Measurements from ENCODE around the gene XRCC1. TPM values are rescaled to one million over a fixed set of nuclear protein-coding genes. Genes with fewer than 3 reads are reported as not detected.
A peak's percentile ranks its signal among the peaks of the same experiment; 100 is the strongest.

Gene XRCC1
- polyA plus RNA-seq, 3 donors: 13.1 to 23.0 (median 19.3) TPM

DNA sequence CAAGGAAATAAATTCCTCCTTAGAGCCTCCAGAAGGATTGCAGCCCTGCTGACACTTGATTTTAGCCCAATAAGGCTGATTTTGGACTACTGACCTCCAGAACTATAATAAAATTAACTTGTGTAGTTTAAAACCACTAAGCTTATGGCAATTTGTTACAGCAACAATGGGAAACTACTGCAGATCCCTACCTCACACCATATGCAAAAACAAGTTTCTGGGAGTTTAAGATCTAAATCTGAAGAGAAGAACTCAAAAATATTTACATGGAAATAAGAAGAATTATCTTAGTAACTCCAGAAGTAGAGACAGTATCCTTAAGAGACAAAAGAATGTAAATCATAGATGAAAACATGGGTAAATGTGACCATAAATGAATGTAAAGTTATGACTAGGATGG, 36.4 kb downstream of the XRCC1 start:
- no peak overlapping the region for H3K27ac ChIP-seq (ENCODE audit: low read depth in 1 of 2, low read length in 2 of 2)
- peaks cover 4 to 5% of the 10 kb centered on the region in 2 donors for H3K4me1 ChIP-seq (ENCODE audit: control insufficient read depth in 1 of 2, insufficient read depth in 2 of 2, low read length in 2 of 2)
- TF ChIP-seq, protein P1, sequence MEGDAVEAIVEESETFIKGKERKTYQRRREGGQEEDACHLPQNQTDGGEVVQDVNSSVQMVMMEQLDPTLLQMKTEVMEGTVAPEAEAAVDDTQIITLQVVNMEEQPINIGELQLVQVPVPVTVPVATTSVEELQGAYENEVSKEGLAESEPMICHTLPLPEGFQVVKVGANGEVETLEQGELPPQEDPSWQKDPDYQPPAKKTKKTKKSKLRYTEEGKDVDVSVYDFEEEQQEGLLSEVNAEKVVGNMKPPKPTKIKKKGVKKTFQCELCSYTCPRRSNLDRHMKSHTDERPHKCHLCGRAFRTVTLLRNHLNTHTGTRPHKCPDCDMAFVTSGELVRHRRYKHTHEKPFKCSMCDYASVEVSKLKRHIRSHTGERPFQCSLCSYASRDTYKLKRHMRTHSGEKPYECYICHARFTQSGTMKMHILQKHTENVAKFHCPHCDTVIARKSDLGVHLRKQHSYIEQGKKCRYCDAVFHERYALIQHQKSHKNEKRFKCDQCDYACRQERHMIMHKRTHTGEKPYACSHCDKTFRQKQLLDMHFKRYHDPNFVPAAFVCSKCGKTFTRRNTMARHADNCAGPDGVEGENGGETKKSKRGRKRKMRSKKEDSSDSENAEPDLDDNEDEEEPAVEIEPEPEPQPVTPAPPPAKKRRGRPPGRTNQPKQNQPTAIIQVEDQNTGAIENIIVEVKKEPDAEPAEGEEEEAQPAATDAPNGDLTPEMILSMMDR (IDR thresholded peaks at IDR 0.05): no peak
- H3K36me3 Mint-ChIP-seq: peaks cover 57 to 76% of the 10 kb centered on the region in 2 donors
- H2AFZ ChIP-seq (ENCODE audit: insufficient read depth, low read depth, low read length, poor library complexity, severe bottlenecking): no peak overlapping the region
- H3K4me1 Mint-ChIP-seq: peaks cover 9% of the 10 kb centered on the region
- no peak for DNase-seq
- H3K9me3 ChIP-seq (replicated peaks in 1 of 2; ENCODE audit: control insufficient read depth in 1 of 2, insufficient read depth in 1 of 2, low read length in 2 of 2): no peaks in the 10 kb centered on the region
- no peak overlapping the region for H3K4me3 ChIP-seq (replicated peaks in 1 of 3; ENCODE audit: low read depth in 2 of 3, low read length in 3 of 3)
- H3K27me3 Mint-ChIP-seq (ENCODE audit: low read depth in 3 of 3): peaks cover 0 to 3% (median 0%) of the 10 kb centered on the region in 3 donors
- H3K9ac ChIP-seq (ENCODE audit: insufficient read depth, low read length, poor library complexity, severe bottlenecking): no peak overlapping the region
- peaks cover 35 to 59% of the 10 kb centered on the region in 2 donors for H3K36me3 ChIP-seq (replicated peaks in 1 of 2; ENCODE audit: control insufficient read depth in 1 of 2, insufficient read depth in 2 of 2, low read length in 2 of 2)
- H4K20me1 ChIP-seq (ENCODE audit: insufficient read depth, low read length): peaks cover 4% of the 10 kb centered on the region
- peaks cover 0 to 4% (median 0%) of the 10 kb centered on the region in 7 donors for H3K9me3 Mint-ChIP-seq
- H3K4me3 Mint-ChIP-seq: no peak overlapping the region
- H3K79me2 ChIP-seq (ENCODE audit: insufficient read depth, low read length): no peaks in the 10 kb centered on the region
- no peaks in the 10 kb centered on the region for H3K27me3 ChIP-seq (ENCODE audit: control insufficient read depth in 2 of 2, insufficient read depth in 2 of 2, low read length in 2 of 2)
- intact Hi-C loops (cut with micrococcal nuclease): loop anchor here in 1 of 2 donors (10.0 kb wide), 1 partner anchor 56 kb away; the partner anchor contains the start of genes IRGQ and ZNF576
- H3K27ac Mint-ChIP-seq: no peak overlapping the region
- H3K4me2 ChIP-seq (replicated peaks; ENCODE audit: extremely low read depth, low read length, poor library complexity, severe bottlenecking): no peak overlapping the region

DNA sequence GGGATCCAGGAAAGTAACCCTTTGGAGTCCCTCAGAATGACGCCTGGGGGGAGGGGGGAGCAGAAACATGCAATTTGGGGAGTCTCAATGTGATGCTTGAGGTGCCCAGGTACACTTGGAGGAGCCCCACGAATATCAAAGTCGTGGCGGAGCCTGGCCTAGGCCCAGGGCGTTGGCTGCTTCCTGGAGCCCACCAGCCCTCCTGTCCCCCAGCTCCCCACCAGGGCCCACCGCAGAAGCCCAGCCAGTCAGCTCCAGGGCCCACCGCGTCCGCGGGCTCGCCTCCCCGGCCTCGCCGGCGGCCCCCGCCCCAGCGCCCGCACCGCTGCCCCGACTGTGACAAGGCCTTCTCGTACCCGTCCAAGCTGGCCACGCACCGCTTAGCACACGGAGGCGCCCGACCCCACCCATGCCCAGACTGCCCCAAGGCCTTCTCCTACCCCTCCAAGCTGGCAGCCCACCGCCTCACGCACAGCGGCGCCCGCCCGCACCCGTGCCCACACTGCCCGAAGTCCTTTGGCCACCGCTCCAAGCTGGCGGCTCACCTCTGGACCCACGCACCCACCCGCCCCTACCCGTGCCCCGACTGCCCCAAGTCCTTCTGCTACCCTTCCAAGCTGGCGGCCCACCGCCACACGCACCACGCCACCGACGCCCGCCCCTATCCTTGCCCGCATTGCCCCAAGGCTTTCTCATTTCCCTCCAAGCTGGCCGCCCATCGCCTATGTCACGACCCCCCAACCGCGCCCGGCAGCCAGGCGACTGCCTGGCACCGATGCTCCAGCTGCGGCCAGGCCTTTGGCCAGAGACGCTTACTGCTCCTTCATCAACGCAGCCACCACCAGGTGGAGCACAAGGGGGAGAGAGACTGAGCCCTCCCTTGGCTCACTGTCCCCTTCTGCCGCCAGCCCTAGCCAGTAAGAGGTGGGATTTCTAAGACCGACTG, 40.2 kb downstream of the XRCC1 start:
- peaks cover 28 to 39% of the 10 kb centered on the region in 2 donors for H3K36me3 Mint-ChIP-seq
- 90% methylated on average over 46 of the region's 62 CpGs for WGBS (ENCODE audit: insufficient coverage)
- H3K9me3 Mint-ChIP-seq: peaks cover 0 to 4% (median 0%) of the 10 kb centered on the region in 7 donors
- Histone ChIP-seq H3K9ac (ENCODE audit: insufficient read depth, low read length, poor library complexity, severe bottlenecking) (no peak overlapping the region), H3K27ac (ENCODE audit: low read depth in 1 of 2, low read length in 2 of 2) (no peak overlapping the region), H3K4me1 (ENCODE audit: control insufficient read depth in 1 of 2, insufficient read depth in 2 of 2, low read length in 2 of 2) (peaks cover 16 to 22% of the 10 kb centered on the region in 2 donors), H2AFZ (ENCODE audit: insufficient read depth, low read depth, low read length, poor library complexity, severe bottlenecking) (no peak overlapping the region), H3K27me3 (ENCODE audit: control insufficient read depth in 2 of 2, insufficient read depth in 2 of 2, low read length in 2 of 2) (no peaks in the 10 kb centered on the region), H4K20me1 (ENCODE audit: insufficient read depth, low read length) (peaks cover 4% of the 10 kb centered on the region), H3K4me3 (replicated peaks in 1 of 3; ENCODE audit: low read depth in 2 of 3, low read length in 3 of 3) (no peak overlapping the region), H3K79me2 (ENCODE audit: insufficient read depth, low read length) (no peaks in the 10 kb centered on the region), H3K9me3 (replicated peaks in 1 of 2; ENCODE audit: control insufficient read depth in 1 of 2, insufficient read depth in 1 of 2, low read length in 2 of 2) (no peaks in the 10 kb centered on the region), H3K36me3 (replicated peaks in 1 of 2; ENCODE audit: control insufficient read depth in 1 of 2, insufficient read depth in 2 of 2, low read length in 2 of 2) (peaks cover 7 to 22% of the 10 kb centered on the region in 2 donors), H3K4me2 (replicated peaks; ENCODE audit: extremely low read depth, low read length, poor library complexity, severe bottlenecking) (no peak overlapping the region)
- no peak overlapping the region for H3K4me3 Mint-ChIP-seq
- peak overlapping the region in 1 of 7 donors; percentile 19 for H3K27ac Mint-ChIP-seq
- DNase-seq: peak in 2 of 3 donors; percentile 12 to 35
- intact Hi-C loops (cut with micrococcal nuclease): loop anchor here (5.0 to 10.0 kb wide), 2 partner anchors 47 to 60 kb away; partner anchors contain the start of genes IRGQ (in 1 of the 2) and ZNF576 (in 1 of the 2)
- peaks cover 25% of the 10 kb centered on the region for H3K4me1 Mint-ChIP-seq
- H3K27me3 Mint-ChIP-seq (ENCODE audit: low read depth in 3 of 3): peaks cover 0 to 5% (median 0%) of the 10 kb centered on the region in 3 donors
- TF ChIP-seq, protein P1 (IDR thresholded peaks at IDR 0.05): peak; percentile 41

Measured in CD14-positive monocyte (primary cell).